ENCODE measurements around the gene LRRC26. TPM values are rescaled to one million over a fixed set of nuclear protein-coding genes. Genes with fewer than 3 reads are reported as not detected.

The LRRC26 gene
- polyA plus RNA-seq, 3 donors: not detected

DNA sequence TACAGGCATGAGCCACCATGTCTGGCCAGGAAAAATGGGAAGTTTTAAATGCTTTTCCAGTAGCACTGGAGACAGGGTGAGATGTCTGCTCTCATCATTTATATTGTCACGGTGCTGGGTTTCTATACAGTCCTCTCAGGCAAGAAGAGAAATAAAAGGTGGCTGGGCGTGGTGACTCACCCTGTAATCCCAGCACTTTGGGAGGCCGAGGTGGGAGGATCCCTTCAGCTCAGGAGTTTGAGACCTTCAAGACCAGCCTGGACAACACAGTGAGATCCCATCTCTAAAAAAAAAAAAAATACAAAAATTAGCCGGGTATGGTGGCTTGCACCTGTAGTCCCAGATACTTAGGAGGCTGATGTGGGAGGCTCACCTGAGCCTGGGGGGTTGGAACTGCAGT lies 35.7 kb downstream of the LRRC26 start:
- Histone ChIP-seq H3K27me3 (ENCODE audit: control insufficient read depth in 2 of 2, insufficient read depth in 2 of 2, low read length in 2 of 2) (peaks cover 11 to 48% of the 10 kb centered on the region in 2 donors), H3K79me2 (ENCODE audit: insufficient read depth, low read length) (no peaks in the 10 kb centered on the region), H3K4me3 (replicated peaks in 1 of 3; ENCODE audit: low read depth in 2 of 3, low read length in 3 of 3) (no peak overlapping the region), H2AFZ (ENCODE audit: insufficient read depth, low read depth, low read length, poor library complexity, severe bottlenecking) (no peak overlapping the region), H3K9ac (ENCODE audit: insufficient read depth, low read length, poor library complexity, severe bottlenecking) (no peak overlapping the region), H3K36me3 (replicated peaks in 1 of 2; ENCODE audit: control insufficient read depth in 1 of 2, insufficient read depth in 2 of 2, low read length in 2 of 2) (no peaks in the 10 kb centered on the region), H3K4me1 (ENCODE audit: control insufficient read depth in 1 of 2, insufficient read depth in 2 of 2, low read length in 2 of 2) (peaks cover 4 to 13% of the 10 kb centered on the region in 2 donors), H3K27ac (ENCODE audit: low read depth in 1 of 2, low read length in 2 of 2) (no peak overlapping the region), H4K20me1 (ENCODE audit: insufficient read depth, low read length) (no peaks in the 10 kb centered on the region), H3K4me2 (replicated peaks; ENCODE audit: extremely low read depth, low read length, poor library complexity, severe bottlenecking) (no peak overlapping the region), H3K9me3 (replicated peaks in 1 of 2; ENCODE audit: control insufficient read depth in 1 of 2, insufficient read depth in 1 of 2, low read length in 2 of 2) (peaks cover 17 to 24% of the 10 kb centered on the region in 2 donors)
- H3K4me3 Mint-ChIP-seq: no peak overlapping the region
- H3K27me3 Mint-ChIP-seq (ENCODE audit: low read depth in 3 of 3): peaks cover 59 to 74% (median 62%) of the 10 kb centered on the region in 3 donors
- WGBS (ENCODE audit: insufficient coverage): 90% methylated on average over 2 of the region's 4 CpGs
- peaks cover 2% of the 10 kb centered on the region for H3K4me1 Mint-ChIP-seq
- intact Hi-C loops (cut with micrococcal nuclease): no loop called here
- no peak overlapping the region for H3K27ac Mint-ChIP-seq
- peaks cover 3 to 21% (median 14%) of the 10 kb centered on the region in 7 donors for H3K9me3 Mint-ChIP-seq
- TF ChIP-seq, protein P1, sequence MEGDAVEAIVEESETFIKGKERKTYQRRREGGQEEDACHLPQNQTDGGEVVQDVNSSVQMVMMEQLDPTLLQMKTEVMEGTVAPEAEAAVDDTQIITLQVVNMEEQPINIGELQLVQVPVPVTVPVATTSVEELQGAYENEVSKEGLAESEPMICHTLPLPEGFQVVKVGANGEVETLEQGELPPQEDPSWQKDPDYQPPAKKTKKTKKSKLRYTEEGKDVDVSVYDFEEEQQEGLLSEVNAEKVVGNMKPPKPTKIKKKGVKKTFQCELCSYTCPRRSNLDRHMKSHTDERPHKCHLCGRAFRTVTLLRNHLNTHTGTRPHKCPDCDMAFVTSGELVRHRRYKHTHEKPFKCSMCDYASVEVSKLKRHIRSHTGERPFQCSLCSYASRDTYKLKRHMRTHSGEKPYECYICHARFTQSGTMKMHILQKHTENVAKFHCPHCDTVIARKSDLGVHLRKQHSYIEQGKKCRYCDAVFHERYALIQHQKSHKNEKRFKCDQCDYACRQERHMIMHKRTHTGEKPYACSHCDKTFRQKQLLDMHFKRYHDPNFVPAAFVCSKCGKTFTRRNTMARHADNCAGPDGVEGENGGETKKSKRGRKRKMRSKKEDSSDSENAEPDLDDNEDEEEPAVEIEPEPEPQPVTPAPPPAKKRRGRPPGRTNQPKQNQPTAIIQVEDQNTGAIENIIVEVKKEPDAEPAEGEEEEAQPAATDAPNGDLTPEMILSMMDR (IDR thresholded peaks at IDR 0.05): no peak
- no peak for DNase-seq
- H3K36me3 Mint-ChIP-seq: peaks cover 0 to 3% of the 10 kb centered on the region in 2 donors

DNA sequence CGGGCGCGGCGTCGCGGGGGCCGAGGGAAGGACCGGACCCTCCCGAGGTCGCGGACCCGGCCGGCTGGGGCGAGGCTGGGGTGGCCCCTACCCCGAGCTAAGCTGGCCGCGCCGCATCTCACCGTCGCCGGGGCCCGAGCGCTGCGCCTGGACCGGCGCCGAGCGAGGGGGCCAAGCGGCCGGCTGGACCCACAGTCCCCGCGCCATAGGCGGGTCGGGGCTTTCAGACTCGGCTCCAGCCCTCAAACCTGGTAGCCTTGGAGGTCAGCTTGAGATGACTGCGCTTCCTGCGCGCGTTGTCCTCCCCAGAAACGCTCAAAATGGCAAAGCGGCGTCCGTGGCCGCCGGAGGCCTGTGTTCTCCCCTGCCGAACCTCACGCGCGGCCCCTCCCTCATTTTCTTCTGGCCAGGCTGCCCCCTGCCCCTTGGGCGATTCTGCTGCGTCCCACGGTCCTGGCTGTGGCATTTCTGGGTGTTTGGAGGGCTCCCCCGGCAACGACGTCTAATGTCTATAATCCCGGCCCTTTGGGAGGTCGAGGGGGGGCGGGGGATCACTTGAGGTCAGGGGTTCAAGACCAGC lies 39.6 kb downstream of the LRRC26 start:
- H2AFZ ChIP-seq (ENCODE audit: insufficient read depth, low read depth, low read length, poor library complexity, severe bottlenecking): peak overlapping the region; percentile 92
- peak overlapping the region; percentile 70 to 81 for H3K4me3 Mint-ChIP-seq
- H3K4me1 ChIP-seq (ENCODE audit: control insufficient read depth in 1 of 2, insufficient read depth in 2 of 2, low read length in 2 of 2): peaks cover 33 to 42% of the 10 kb centered on the region in 2 donors
- H3K79me2 ChIP-seq (ENCODE audit: insufficient read depth, low read length): no peaks in the 10 kb centered on the region
- 9% methylated on average over 56 of the region's 58 CpGs for WGBS (ENCODE audit: insufficient coverage)
- peaks cover 0 to 25% of the 10 kb centered on the region in 2 donors for H3K27me3 ChIP-seq (ENCODE audit: control insufficient read depth in 2 of 2, insufficient read depth in 2 of 2, low read length in 2 of 2)
- TF ChIP-seq, protein P1 (IDR thresholded peaks at IDR 0.05): no peak
- H3K27me3 Mint-ChIP-seq (ENCODE audit: low read depth in 3 of 3): peaks cover 36 to 49% (median 38%) of the 10 kb centered on the region in 3 donors
- peak overlapping the region in 1 of 7 donors; percentile 33 for H3K27ac Mint-ChIP-seq
- peaks cover 0 to 3% of the 10 kb centered on the region in 2 donors for H3K36me3 Mint-ChIP-seq
- H3K27ac ChIP-seq (ENCODE audit: low read depth in 1 of 2, low read length in 2 of 2): no peak overlapping the region
- intact Hi-C loops (cut with micrococcal nuclease): no loop called here
- peaks cover 26% of the 10 kb centered on the region for H3K4me1 Mint-ChIP-seq
- peak overlapping the region in 2 of 3 experiments; percentile 67 to 82 for H3K4me3 ChIP-seq (replicated peaks in 1 of 3; ENCODE audit: low read depth in 2 of 3, low read length in 3 of 3)
- H4K20me1 ChIP-seq (ENCODE audit: insufficient read depth, low read length): no peaks in the 10 kb centered on the region
- peak overlapping the region; percentile 60 for H3K9ac ChIP-seq (ENCODE audit: insufficient read depth, low read length, poor library complexity, severe bottlenecking)
- H3K9me3 Mint-ChIP-seq: peaks cover 3 to 19% (median 14%) of the 10 kb centered on the region in 7 donors
- peaks cover 10 to 17% of the 10 kb centered on the region in 2 donors for H3K9me3 ChIP-seq (replicated peaks in 1 of 2; ENCODE audit: control insufficient read depth in 1 of 2, insufficient read depth in 1 of 2, low read length in 2 of 2)
- DNase-seq: no peak
- H3K36me3 ChIP-seq (replicated peaks in 1 of 2; ENCODE audit: control insufficient read depth in 1 of 2, insufficient read depth in 2 of 2, low read length in 2 of 2): no peaks in the 10 kb centered on the region
- H3K4me2 ChIP-seq (replicated peaks; ENCODE audit: extremely low read depth, low read length, poor library complexity, severe bottlenecking): peak overlapping the region; percentile 88
